GM19023 (cell line): Measurements from ENCODE around the gene ZNF57.
"Not testable (repeated sequence)": the region's sequence is repeated elsewhere in the genome, so short reads cannot be mapped to it uniquely, and the experiment has no call there.

Experiments used
- ATAC-seq: cut with Tn5 transposase; IDR thresholded peaks from one replicate; pipeline ENCODE4 v1.9.1; 2021; ENCODE audit warnings: mild to moderate bottlenecking, moderate library complexity; ENCODE audit not compliant: unreplicated experiment

Gene ZNF57

GRCh38 chr19:2890531-2890930, 10.2 kb upstream of the ZNF57 start:
- not testable (repeated sequence) for ATAC-seq

GRCh38 chr19:2896694-2897093, 4.0 kb upstream of the ZNF57 start:
- ATAC-seq: no peak

- no peak for ATAC-seq
Observed at GRCh38 chr19:2902590-2903218, 2.0 kb downstream of the ZNF57 start.

GRCh38 chr19:2903326-2903725, 2.6 kb downstream of the ZNF57 start:
- ATAC-seq: not testable (repeated sequence)

GRCh38 chr19:2905918-2906519, 5.3 kb downstream of the ZNF57 start:
- ATAC-seq: no peak

GRCh38 chr19:2906631-2907195, 6.0 kb downstream of the ZNF57 start:
- ATAC-seq: no peak

- no peak for ATAC-seq
Observed at GRCh38 chr19:2912306-2912705, 11.6 kb downstream of the ZNF57 start.

GRCh38 chr19:2917275-2918184, 16.8 kb downstream of the ZNF57 start:
- ATAC-seq: no peak

GRCh38 chr19:2922987-2923386, 22.3 kb downstream of the ZNF57 start:
- no peak for ATAC-seq

- ATAC-seq: no peak
Observed at GRCh38 chr19:2923510-2923909, 22.8 kb downstream of the ZNF57 start.

- no peak for ATAC-seq
Observed at GRCh38 chr19:2926341-2927031, 25.8 kb downstream of the ZNF57 start.

GRCh38 chr19:2927032-2927430, 26.3 kb downstream of the ZNF57 start:
- no peak for ATAC-seq

GRCh38 chr19:2933490-2933910, 32.8 kb downstream of the ZNF57 start:
- ATAC-seq: no peak

GRCh38 chr19:2935863-2936262, 35.1 kb downstream of the ZNF57 start:
- not testable (repeated sequence) for ATAC-seq

- ATAC-seq: no peak
Observed at GRCh38 chr19:2942928-2943640, 42.4 kb downstream of the ZNF57 start.

- no peak for ATAC-seq
Observed at GRCh38 chr19:2944403-2944774, 43.7 kb downstream of the ZNF57 start.

GRCh38 chr19:2944775-2945574, 44.2 kb downstream of the ZNF57 start, which contains the start of gene ZNF77:
Gene ZNF77, minus strand, starts transcription at chr19:2944971. Its CDS starts 131 bp downstream, at chr19:2944840.
- peak; percentile 96 for ATAC-seq

GRCh38 chr19:2945575-2946184, 45.0 kb downstream of the ZNF57 start:
- no peak for ATAC-seq

- ATAC-seq: no peak
Observed at GRCh38 chr19:2949939-2950285, 49.2 kb downstream of the ZNF57 start.
